HEK293 (cell line): ENCODE results near the gene SLC1A2.
A peak's percentile ranks its signal among the peaks of the same experiment; 100 is the strongest.

Experiments used
- CTCF ChIA-PET: fragments of 350-600 bp; formaldehyde crosslinking; extraction: SDS; loops from one replicate; lab custom pipeline; 2021; ENCODE audit warnings: antibody characterized with exemption; lab: Yijun Ruan, JAX
- POLR2A ChIA-PET: fragments of 300-600 bp; formaldehyde crosslinking; extraction: SDS; loops from one replicate; lab custom pipeline; 2020; ENCODE audit warnings: antibody characterized with exemption, inconsistent platforms; lab: Yijun Ruan, JAX
- H3K27ac ChIP-seq: fragments of 200-500 bp; sonication (Bioruptor generic); 2 replicates; pipeline ENCODE4 v1.5.1; 2014; ENCODE audit warnings: low read depth, low read length, control low read depth, inconsistent platforms; ENCODE audit errors: extremely low read depth
- H3K36me3 ChIP-seq, 2 experiments: fragments of 200-500 bp in 1 of 2; sonication (Bioruptor generic) in 1 of 2; 1 replicate in 1 of 2; 2 replicates in 1 of 2; pipeline ENCODE4 v1.5.1; 2014 to 2017; ENCODE audit warnings: inconsistent platforms in 2 of 2, low read length in 2 of 2; ENCODE audit not compliant: control insufficient read depth in 2 of 2, insufficient read depth in 1 of 2
- H3K4me1 ChIP-seq: fragments of 200-500 bp; sonication (Bioruptor generic); 2 replicates; pipeline ENCODE4 v1.5.1; 2014; ENCODE audit warnings: mild to moderate bottlenecking, low read length, inconsistent platforms; ENCODE audit not compliant: control insufficient read depth, insufficient read depth
- H3K4me3 ChIP-seq: 2 replicates; pipeline ENCODE4 v1.5.1; 2011; ENCODE audit warnings: low read depth, mild to moderate bottlenecking, control low read depth, low read length, moderate library complexity
- H3K9me3 ChIP-seq: fragments of 200-500 bp; sonication (Bioruptor generic); 2 replicates; pipeline ENCODE4 v1.5.1; 2014; ENCODE audit warnings: low read depth, low read length, inconsistent platforms; ENCODE audit not compliant: control insufficient read depth, insufficient read depth
- GFI1B ChIP-seq: fragments of 450-650 bp; formaldehyde crosslinking; IDR thresholded peaks from 2 replicates; pipeline ENCODE4 v1.5.1; 2016; ENCODE audit warnings: missing biosample characterization, missing genetic modification characterization
- KLF8 ChIP-seq: fragments of 450-650 bp; formaldehyde crosslinking; IDR thresholded peaks from 2 replicates; pipeline ENCODE4 v1.5.1; 2016; ENCODE audit warnings: missing biosample characterization, missing genetic modification characterization
- PRDM10 ChIP-seq: fragments of 450-650 bp; formaldehyde crosslinking; IDR thresholded peaks from 2 replicates; pipeline ENCODE4 v1.5.1; 2016; ENCODE audit warnings: missing biosample characterization, missing genetic modification characterization
- SCRT1 ChIP-seq: fragments of 450-650 bp; formaldehyde crosslinking; IDR thresholded peaks from 2 replicates; pipeline ENCODE4 v1.5.1; 2016; ENCODE audit warnings: missing biosample characterization, missing genetic modification characterization, borderline replicate concordance
- SCRT2 ChIP-seq: fragments of 450-650 bp; formaldehyde crosslinking; IDR thresholded peaks from 2 replicates; pipeline ENCODE4 v1.5.1; 2016; ENCODE audit warnings: missing biosample characterization, missing genetic modification characterization
- ZBTB26 ChIP-seq: fragments of 450-650 bp; formaldehyde crosslinking; optimal IDR thresholded peaks from 2 replicates; pipeline ENCODE3; 2016; ENCODE audit warnings: missing biosample characterization, mild to moderate bottlenecking, missing genetic modification characterization
- ZBTB8A ChIP-seq: fragments of 450-650 bp; formaldehyde crosslinking; IDR thresholded peaks from 2 replicates; pipeline ENCODE4 v1.5.1; 2016; ENCODE audit warnings: missing biosample characterization, missing genetic modification characterization
- ZFP37 ChIP-seq: fragments of 450-650 bp; formaldehyde crosslinking; IDR thresholded peaks from 2 replicates; pipeline ENCODE4 v1.5.1; 2016; ENCODE audit warnings: missing biosample characterization, missing genetic modification characterization
- ZNF16 ChIP-seq: fragments of 450-650 bp; formaldehyde crosslinking; IDR thresholded peaks from 2 replicates; pipeline ENCODE4 v1.5.1; 2016; ENCODE audit warnings: low read depth, missing biosample characterization, missing genetic modification characterization
- ZNF23 ChIP-seq: fragments of 450-650 bp; formaldehyde crosslinking; IDR thresholded peaks from 2 replicates; pipeline ENCODE4 v1.5.1; 2016; ENCODE audit warnings: missing biosample characterization, missing genetic modification characterization, borderline replicate concordance
- ZNF335 ChIP-seq: fragments of 450-650 bp; formaldehyde crosslinking; conservative IDR thresholded peaks from 2 replicates; pipeline ENCODE4 v1.5.1; 2016; ENCODE audit warnings: missing biosample characterization, missing genetic modification characterization
- ZNF37A ChIP-seq: fragments of 450-650 bp; IDR thresholded peaks from 2 replicates; pipeline ENCODE4 v1.5.1; 2018; ENCODE audit warnings: missing biosample characterization, missing genetic modification characterization
- ZNF521 ChIP-seq: fragments of 450-650 bp; formaldehyde crosslinking; IDR thresholded peaks from 2 replicates; pipeline ENCODE4 v1.5.1; 2017; ENCODE audit warnings: missing biosample characterization, mild to moderate bottlenecking, missing genetic modification characterization
- ZNF555 ChIP-seq: fragments of 450-650 bp; formaldehyde crosslinking; conservative IDR thresholded peaks from 2 replicates; pipeline ENCODE4 v1.5.1; 2017; ENCODE audit warnings: missing biosample characterization, mild to moderate bottlenecking, missing genetic modification characterization, inconsistent platforms
- ZNF585B ChIP-seq: fragments of 450-650 bp; formaldehyde crosslinking; IDR thresholded peaks from 2 replicates; pipeline ENCODE4 v1.5.1; 2016; ENCODE audit warnings: missing biosample characterization, missing genetic modification characterization
- ZXDB ChIP-seq: fragments of 450-650 bp; formaldehyde crosslinking; IDR thresholded peaks from 2 replicates; pipeline ENCODE4 v1.5.1; 2016; ENCODE audit warnings: missing biosample characterization, missing genetic modification characterization
- TF ChIP-seq, protein P1 (sequence below): fragments of 450-650 bp; formaldehyde crosslinking; IDR thresholded peaks from 2 replicates; pipeline ENCODE4 v1.5.1; 2016; ENCODE audit warnings: missing biosample characterization, missing genetic modification characterization
- TF ChIP-seq, protein P2 (sequence below): fragments of 450-650 bp; formaldehyde crosslinking; IDR thresholded peaks from 2 replicates; pipeline ENCODE4 v1.5.1; 2017; ENCODE audit warnings: missing biosample characterization, missing genetic modification characterization
- TF ChIP-seq, protein P3 (sequence below): fragments of 450-650 bp; formaldehyde crosslinking; IDR thresholded peaks from 2 replicates; pipeline ENCODE4 v1.5.1; 2016; ENCODE audit warnings: missing biosample characterization, missing genetic modification characterization

Gene SLC1A2

DNA sequence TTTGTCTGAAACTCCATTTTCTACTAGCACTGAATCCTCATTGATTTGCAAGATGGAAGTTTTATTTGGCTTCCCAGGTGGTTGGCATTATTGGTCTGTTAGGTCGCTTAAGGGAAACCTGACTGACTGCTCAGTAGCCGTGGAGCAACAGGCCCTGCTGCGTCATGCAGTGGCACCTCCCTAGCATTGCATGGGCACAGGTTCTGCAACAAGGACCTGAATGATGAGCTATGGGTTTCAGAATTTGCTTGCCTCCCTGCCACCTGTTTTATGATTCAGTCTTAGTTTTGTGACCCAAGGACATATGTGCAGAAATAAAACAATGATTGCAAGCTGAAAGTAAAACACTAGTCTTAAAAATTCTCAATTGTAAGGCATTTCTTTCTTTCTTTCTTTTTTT is 128.5 kb downstream of the SLC1A2 start:
- Histone ChIP-seq H3K4me3 (no peak overlapping the region), H3K27ac (no peak overlapping the region)
- TF ChIP-seq SCRT1 (tag by site-specific recombination) = no peak
- TF ChIP-seq SCRT2 (tag by site-specific recombination) = 0 out of 2 replicates have a peak, but pooled peaks have one; percentile 28
- TF ChIP-seq, all 188 proteins: peak for 1
- Histone ChIP-seq H3K36me3 (no peaks in the 10 kb centered on the region), H3K4me1 (no peaks in the 10 kb centered on the region), H3K9me3 (no peaks in the 10 kb centered on the region)
- CTCF ChIA-PET = interaction anchor here (0.6 kb wide), 2 partner anchors 61 to 1420 kb away, joined by 3 read pairs; no protein-coding TSS in a partner anchor
- POLR2A ChIA-PET = no interaction called here

GRCh38 chr11:35289821-35290220 is 129.5 kb downstream of the SLC1A2 start:
- CTCF ChIA-PET = no interaction called here
- Histone ChIP-seq H3K9me3 (no peaks in the 10 kb centered on the region), H3K4me1 (no peaks in the 10 kb centered on the region), H3K27ac (no peak overlapping the region), H3K36me3 (no peaks in the 10 kb centered on the region), H3K4me3 (no peak overlapping the region)
- TF ChIP-seq ZNF23 (tag by site-specific recombination) = no peak
- TF ChIP-seq GFI1B = no peak
- TF ChIP-seq ZBTB26 (tag by site-specific recombination) = no peak
- TF ChIP-seq ZXDB (tag by site-specific recombination) = no peak
- no peak for TF ChIP-seq ZBTB8A (tag by site-specific recombination)
- TF ChIP-seq, protein P1, sequence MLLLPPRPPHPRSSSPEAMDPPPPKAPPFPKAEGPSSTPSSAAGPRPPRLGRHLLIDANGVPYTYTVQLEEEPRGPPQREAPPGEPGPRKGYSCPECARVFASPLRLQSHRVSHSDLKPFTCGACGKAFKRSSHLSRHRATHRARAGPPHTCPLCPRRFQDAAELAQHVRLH = no peak
- TF ChIP-seq ZNF521 (tag by site-specific recombination) = no peak
- TF ChIP-seq ZFP37 (tag by site-specific recombination) = no peak
- TF ChIP-seq, protein P2, sequence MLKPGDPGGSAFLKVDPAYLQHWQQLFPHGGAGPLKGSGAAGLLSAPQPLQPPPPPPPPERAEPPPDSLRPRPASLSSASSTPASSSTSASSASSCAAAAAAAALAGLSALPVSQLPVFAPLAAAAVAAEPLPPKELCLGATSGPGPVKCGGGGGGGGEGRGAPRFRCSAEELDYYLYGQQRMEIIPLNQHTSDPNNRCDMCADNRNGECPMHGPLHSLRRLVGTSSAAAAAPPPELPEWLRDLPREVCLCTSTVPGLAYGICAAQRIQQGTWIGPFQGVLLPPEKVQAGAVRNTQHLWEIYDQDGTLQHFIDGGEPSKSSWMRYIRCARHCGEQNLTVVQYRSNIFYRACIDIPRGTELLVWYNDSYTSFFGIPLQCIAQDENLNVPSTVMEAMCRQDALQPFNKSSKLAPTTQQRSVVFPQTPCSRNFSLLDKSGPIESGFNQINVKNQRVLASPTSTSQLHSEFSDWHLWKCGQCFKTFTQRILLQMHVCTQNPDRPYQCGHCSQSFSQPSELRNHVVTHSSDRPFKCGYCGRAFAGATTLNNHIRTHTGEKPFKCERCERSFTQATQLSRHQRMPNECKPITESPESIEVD (tag by site-specific recombination) = no peak
- TF ChIP-seq ZNF555 (tag by site-specific recombination) = no peak
- TF ChIP-seq ZNF16 (tag by site-specific recombination) = no peak
- TF ChIP-seq KLF8 = no peak
- TF ChIP-seq, protein P3, sequence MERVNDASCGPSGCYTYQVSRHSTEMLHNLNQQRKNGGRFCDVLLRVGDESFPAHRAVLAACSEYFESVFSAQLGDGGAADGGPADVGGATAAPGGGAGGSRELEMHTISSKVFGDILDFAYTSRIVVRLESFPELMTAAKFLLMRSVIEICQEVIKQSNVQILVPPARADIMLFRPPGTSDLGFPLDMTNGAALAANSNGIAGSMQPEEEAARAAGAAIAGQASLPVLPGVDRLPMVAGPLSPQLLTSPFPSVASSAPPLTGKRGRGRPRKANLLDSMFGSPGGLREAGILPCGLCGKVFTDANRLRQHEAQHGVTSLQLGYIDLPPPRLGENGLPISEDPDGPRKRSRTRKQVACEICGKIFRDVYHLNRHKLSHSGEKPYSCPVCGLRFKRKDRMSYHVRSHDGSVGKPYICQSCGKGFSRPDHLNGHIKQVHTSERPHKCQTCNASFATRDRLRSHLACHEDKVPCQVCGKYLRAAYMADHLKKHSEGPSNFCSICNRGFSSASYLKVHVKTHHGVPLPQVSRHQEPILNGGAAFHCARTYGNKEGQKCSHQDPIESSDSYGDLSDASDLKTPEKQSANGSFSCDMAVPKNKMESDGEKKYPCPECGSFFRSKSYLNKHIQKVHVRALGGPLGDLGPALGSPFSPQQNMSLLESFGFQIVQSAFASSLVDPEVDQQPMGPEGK (tag by site-specific recombination) = no peak
- no peak for TF ChIP-seq ZNF585B (tag by site-specific recombination)
- no peak for TF ChIP-seq ZNF335 (tag by site-specific recombination)
- TF ChIP-seq ZNF37A (tag by site-specific recombination) = no peak
- no peak for TF ChIP-seq PRDM10 (tag by site-specific recombination)
- POLR2A ChIA-PET = no interaction called here
